ENCODE measurements around the gene STX18.

STX18 gene

GRCh38 chr4:4430492-4431195 lies 111.2 kb downstream of the STX18 start:
- no peak overlapping the region for H3K4me3 ChIP-seq (ENCODE audit: low read depth, low read length)
- peak; percentile 8 for DNase-seq (ENCODE audit: low read depth)
- in situ Hi-C loops (cut with HindIII; ENCODE audit: low sequenced_read_pairs) = no loop called here
- peak; percentile 80 for TF ChIP-seq CTCF (IDR thresholded peaks at IDR 0.05; ENCODE audit: low read depth, low read length, missing control alignments)

GRCh38 chr4:4428966-4429875 lies 112.6 kb downstream of the STX18 start:
- in situ Hi-C loops (cut with HindIII; ENCODE audit: low sequenced_read_pairs) = no loop called here
- no peak overlapping the region for H3K4me3 ChIP-seq (ENCODE audit: low read depth, low read length)
- TF ChIP-seq CTCF (IDR thresholded peaks at IDR 0.05; ENCODE audit: low read depth, low read length, missing control alignments) = no peak
- DNase-seq (ENCODE audit: low read depth) = no peak

GRCh38 chr4:4427886-4428285 lies 114.0 kb downstream of the STX18 start:
- H3K4me3 ChIP-seq (ENCODE audit: low read depth, low read length) = no peak overlapping the region
- in situ Hi-C loops (cut with HindIII; ENCODE audit: low sequenced_read_pairs) = no loop called here
- no peak for DNase-seq (ENCODE audit: low read depth)
- TF ChIP-seq CTCF (IDR thresholded peaks at IDR 0.05; ENCODE audit: low read depth, low read length, missing control alignments) = no peak

GRCh38 chr4:4427121-4427870 lies 114.6 kb downstream of the STX18 start:
- in situ Hi-C loops (cut with HindIII; ENCODE audit: low sequenced_read_pairs) = no loop called here
- no peak for TF ChIP-seq CTCF (IDR thresholded peaks at IDR 0.05; ENCODE audit: low read depth, low read length, missing control alignments)
- DNase-seq (ENCODE audit: low read depth) = peak; percentile 19
- no peak overlapping the region for H3K4me3 ChIP-seq (ENCODE audit: low read depth, low read length)

GRCh38 chr4:4426511-4427120 lies 115.2 kb downstream of the STX18 start:
- no peak overlapping the region for H3K4me3 ChIP-seq (ENCODE audit: low read depth, low read length)
- in situ Hi-C loops (cut with HindIII; ENCODE audit: low sequenced_read_pairs) = no loop called here
- TF ChIP-seq CTCF (IDR thresholded peaks at IDR 0.05; ENCODE audit: low read depth, low read length, missing control alignments) = no peak
- no peak for DNase-seq (ENCODE audit: low read depth)

- in situ Hi-C loops (cut with HindIII; ENCODE audit: low sequenced_read_pairs) = no loop called here
- TF ChIP-seq CTCF (IDR thresholded peaks at IDR 0.05; ENCODE audit: low read depth, low read length, missing control alignments) = no peak
- no peak for DNase-seq (ENCODE audit: low read depth)
- H3K4me3 ChIP-seq (ENCODE audit: low read depth, low read length) = no peak overlapping the region
Measured at GRCh38 chr4:4425696-4426095, 116.2 kb downstream of the STX18 start.

All from astrocyte of the cerebellum (primary cell).